Breast epithelium (tissue), 3 donors: ENCODE measurements around the gene CALHM1.
"Not testable (repeated sequence)": the region's sequence is repeated elsewhere in the genome, so short reads cannot be mapped to it uniquely, and the experiment has no call there.

ENCODE experiments used
- CTCF ChIP-seq, 3 donors: fragments of 450-650 bp; IDR thresholded peaks; one replicate each; pipeline ENCODE4 v1.5.1; 2016 to 2017; ENCODE audit warnings: antibody characterized with exemption in 3 of 3, mild to moderate bottlenecking in 3 of 3, moderate library complexity in 3 of 3
- POLR2AphosphoS5 ChIP-seq, 3 donors: sonication (generic); formaldehyde crosslinking; IDR thresholded peaks; one replicate each; pipeline ENCODE4 v1.6.1; 2017; ENCODE audit warnings: antibody characterized with exemption in 3 of 3

- TF ChIP-seq CTCF, POLR2AphosphoS5 (IDR thresholded peaks at IDR 0.05): not testable (repeated sequence)
Observed at GRCh38 chr10:103503777-103504176, 45.1 kb upstream of the CALHM1 start.
